ENCODE data around the gene LRP6.

- TF ChIP-seq POLR2A (IDR thresholded peaks at IDR 0.05) (no peak), CTCF (IDR thresholded peaks at IDR 0.05) (no peak), EP300 (IDR thresholded peaks at IDR 0.05) (no peak)
These were observed 168.8 kb downstream of the LRP6 start for GRCh38 chr12:12097891-12098690.

Measured in ovary (tissue), 3 donors.